DND-41 (cell line): ENCODE results near the gene CLDN24.
"Not testable (repeated sequence)": the region's sequence is repeated elsewhere in the genome, so short reads cannot be mapped to it uniquely, and the experiment has no call there.

Source experiments
- EZH2 ChIP-seq: IDR thresholded peaks from 3 replicates; pipeline ENCODE4 v1.6.1; 2012; ENCODE audit warnings: borderline replicate concordance, low read depth, mild to moderate bottlenecking, moderate library complexity, low read length, inconsistent platforms; ENCODE audit not compliant: severe bottlenecking
- TF ChIP-seq, protein P1 (sequence below): IDR thresholded peaks from 2 replicates; pipeline ENCODE4 v1.5.1; 2012; ENCODE audit warnings: borderline replicate concordance, low read length, moderate library complexity, mild to moderate bottlenecking; ENCODE audit not compliant: poor library complexity, severe bottlenecking; ENCODE audit errors: extremely low read depth

DNA sequence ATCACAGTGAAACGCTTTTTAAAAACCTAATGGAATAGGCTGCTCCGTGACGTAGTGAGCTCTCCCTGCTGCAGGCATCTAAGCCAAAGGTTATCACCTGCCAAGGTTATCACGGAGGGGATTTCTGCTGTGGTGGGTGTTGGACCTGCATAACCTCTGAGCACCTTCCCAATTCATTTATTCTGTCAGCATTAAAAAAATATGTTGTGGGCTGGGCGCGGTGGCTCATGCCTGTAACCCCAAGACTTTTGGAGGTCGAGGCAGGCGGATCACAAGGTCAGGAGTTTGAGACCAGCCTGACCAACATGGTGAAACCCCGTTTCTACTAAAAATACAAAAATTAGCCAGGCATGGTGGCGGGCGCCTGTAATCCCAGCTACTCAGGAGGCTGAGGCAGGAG lies 1.8 kb upstream of the CLDN24 start:
- TF ChIP-seq EZH2: not testable (repeated sequence)
- TF ChIP-seq, protein P1, sequence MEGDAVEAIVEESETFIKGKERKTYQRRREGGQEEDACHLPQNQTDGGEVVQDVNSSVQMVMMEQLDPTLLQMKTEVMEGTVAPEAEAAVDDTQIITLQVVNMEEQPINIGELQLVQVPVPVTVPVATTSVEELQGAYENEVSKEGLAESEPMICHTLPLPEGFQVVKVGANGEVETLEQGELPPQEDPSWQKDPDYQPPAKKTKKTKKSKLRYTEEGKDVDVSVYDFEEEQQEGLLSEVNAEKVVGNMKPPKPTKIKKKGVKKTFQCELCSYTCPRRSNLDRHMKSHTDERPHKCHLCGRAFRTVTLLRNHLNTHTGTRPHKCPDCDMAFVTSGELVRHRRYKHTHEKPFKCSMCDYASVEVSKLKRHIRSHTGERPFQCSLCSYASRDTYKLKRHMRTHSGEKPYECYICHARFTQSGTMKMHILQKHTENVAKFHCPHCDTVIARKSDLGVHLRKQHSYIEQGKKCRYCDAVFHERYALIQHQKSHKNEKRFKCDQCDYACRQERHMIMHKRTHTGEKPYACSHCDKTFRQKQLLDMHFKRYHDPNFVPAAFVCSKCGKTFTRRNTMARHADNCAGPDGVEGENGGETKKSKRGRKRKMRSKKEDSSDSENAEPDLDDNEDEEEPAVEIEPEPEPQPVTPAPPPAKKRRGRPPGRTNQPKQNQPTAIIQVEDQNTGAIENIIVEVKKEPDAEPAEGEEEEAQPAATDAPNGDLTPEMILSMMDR: not testable (repeated sequence)
